Right renal pelvis (tissue), 4 donors: ENCODE results near the gene YIPF2. TPM values are rescaled to one million over a fixed set of nuclear protein-coding genes. Genes with fewer than 3 reads are reported as not detected.

Source experiments
- DNase-seq, 4 donors: peaks; one replicate each; pipeline ENCODE4 v3.0.0-alpha.2; 2013; ENCODE audit warnings: low read depth in 4 of 4, low spot score in 3 of 4, missing footprints in 1 of 4
- polyA plus RNA-seq, 4 donors: library from polyadenylated mRNA; unstranded; fragments of 120-200 nt; gene quantifications; one replicate each; pipeline ENCODE4 v1.2.1, GENCODE V29; 2013; ENCODE audit not compliant: insufficient read length in 4 of 4

The YIPF2 gene
- polyA plus RNA-seq, 4 donors, result 40.1 to 57.4 (median 42.0) TPM

DNA sequence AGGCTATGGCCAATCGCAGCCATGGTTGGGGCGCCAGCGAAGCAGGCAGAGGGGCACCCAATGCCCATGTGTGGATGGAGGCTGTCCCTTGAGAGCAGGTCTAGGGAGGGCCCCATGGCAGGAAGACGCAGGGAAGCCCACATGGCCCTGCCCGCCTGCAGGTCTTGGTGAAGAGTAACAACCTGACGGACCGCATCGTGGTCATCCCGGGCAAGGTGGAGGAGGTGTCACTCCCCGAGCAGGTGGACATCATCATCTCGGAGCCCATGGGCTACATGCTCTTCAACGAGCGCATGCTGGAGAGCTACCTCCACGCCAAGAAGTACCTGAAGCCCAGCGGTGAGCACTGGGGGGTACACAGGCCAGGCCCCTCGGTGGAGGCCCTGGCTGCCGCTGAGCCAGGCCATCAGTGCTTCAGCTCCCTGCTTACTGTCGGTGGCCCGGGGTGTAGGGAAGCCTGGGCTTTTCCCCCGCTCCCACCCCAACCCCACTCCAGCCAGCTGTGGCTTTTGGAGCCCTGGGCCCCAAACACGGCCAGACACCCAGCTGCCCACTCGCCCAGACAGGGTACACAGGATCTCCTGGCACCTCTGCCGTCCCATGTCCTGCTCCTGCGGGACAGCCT lies 14.6 kb downstream of the YIPF2 start:
- no peak for DNase-seq

DNA sequence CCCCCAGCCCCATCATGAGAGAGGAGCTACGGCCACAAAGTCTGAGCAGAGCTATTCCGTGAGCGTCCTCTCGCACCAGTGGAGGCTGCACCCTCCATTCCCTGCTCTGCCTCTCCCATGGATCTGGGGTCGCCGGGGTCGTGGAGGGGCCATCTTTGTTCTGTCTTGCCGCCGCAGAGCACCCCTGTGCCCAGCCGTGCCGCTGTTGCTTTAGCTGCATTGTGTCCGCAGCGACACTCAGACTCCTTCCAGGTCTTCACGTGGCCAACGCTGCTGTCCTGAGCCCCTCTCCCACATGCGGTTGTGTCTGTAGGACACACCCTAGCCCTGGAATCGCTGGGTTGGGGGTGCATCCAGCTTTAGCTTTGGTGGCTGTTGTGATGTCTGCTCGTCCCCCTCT lies 15.8 kb downstream of the YIPF2 start:
- DNase-seq, result no peak

DNA sequence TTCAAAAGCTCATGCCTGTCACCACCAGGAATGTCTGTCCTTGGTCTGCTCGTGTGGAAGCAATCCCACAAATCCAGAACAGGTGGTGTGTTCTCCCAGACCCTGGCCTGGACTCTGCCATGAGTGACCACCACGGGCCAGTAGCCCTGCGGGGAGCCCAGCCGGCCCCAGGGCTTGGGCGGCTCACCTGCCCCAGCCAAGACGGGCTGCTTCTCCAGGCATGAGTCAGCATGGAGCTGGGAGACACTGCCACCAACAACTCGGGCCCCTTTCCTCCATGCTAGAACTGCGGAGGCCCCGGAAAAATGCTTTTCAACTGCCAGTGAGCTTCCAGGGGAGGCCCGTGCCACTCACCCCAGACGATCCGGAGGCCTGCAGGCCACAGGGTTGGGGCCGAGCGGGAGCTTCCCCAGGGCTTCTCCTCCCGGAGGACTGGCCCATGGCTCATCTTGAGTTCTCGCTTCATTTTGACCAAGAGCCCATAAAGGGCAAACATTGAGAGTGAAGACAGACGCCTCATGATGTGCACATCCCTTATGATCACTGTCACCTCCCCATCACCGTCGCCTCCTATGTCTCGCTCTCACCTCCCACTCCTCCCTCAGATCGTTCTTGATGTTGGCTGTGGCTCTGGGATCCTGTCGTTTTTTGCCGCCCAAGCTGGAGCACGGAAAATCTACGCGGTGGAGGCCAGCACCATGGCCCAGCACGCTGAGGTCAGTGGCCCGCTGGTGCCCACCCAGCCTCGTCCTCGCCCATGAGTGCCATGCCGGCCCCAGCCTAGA lies 16.7 kb downstream of the YIPF2 start:
- no peak for DNase-seq

DNA sequence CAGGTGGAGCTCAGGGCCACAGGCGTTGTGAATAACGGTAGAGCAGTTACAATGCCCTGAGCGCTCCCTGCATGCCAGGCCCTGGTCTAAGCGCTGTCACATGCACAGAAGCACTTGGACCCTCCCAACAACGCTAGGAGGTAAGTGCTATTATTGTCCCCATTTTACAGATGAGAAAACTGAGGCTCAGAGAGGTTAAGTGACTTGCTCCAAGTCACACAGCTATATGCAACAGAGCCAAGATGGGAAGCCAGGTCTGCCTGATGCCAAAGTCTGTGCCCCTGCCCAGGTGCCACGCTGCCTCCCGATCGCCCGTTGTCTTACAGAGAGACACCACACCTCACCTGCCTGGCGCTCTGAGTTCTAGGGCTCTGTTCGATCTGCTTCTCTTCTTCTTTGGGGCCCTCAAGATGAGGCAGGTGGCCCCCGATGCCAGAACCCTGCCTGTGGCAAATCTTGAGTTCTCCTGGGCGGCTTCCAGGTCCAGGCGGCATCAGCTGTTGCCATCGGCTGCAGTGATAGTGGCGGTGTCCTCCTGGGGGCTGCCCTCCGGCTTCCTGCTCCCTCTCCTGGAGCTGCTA lies 20.0 kb downstream of the YIPF2 start:
- no peak for DNase-seq

DNA sequence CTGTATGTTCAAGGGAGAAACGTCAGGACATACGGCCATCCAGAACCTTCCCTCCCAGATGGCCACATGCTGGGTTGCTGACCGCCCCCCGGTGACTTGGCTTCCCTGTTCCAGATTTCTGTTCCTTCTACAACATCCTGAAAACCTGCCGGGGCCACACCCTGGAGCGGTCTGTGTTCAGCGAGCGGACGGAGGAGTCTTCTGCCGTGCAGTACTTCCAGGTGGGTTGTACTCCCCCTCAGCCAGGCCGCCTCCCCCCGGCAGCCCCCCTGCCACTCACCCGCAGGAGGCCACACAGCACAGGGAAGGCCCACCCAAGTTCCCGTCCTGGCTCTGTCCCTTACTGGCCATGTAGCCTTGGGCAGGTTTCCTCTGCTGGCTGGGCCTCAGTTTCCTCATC lies 20.5 kb downstream of the YIPF2 start:
- DNase-seq, result no peak

DNA sequence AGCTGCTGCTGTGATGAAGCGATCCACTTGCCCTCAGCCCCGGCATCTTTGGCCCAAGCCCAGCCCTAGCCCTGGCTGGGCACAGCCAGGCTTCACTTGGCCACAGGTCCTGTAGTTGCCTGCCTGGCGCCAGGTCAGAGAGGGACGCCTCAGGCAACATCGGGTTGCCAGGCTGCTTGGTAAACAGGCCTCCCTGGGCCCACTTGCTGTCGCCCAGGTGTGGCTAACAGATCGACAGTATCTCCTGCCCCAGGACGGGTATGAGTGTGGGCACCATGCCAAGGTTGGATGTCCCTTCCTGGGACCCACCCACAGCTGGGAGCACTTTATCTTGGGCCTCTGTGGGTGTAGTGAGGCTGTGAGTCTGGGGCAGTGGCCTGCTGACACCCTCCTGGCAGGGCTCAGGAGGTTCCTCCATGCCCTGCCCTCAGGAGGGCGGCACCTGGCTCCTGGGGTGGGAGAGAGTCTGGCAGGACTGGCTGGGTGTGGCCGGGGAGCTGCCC lies 29.2 kb downstream of the YIPF2 start:
- DNase-seq, result no peak

DNA sequence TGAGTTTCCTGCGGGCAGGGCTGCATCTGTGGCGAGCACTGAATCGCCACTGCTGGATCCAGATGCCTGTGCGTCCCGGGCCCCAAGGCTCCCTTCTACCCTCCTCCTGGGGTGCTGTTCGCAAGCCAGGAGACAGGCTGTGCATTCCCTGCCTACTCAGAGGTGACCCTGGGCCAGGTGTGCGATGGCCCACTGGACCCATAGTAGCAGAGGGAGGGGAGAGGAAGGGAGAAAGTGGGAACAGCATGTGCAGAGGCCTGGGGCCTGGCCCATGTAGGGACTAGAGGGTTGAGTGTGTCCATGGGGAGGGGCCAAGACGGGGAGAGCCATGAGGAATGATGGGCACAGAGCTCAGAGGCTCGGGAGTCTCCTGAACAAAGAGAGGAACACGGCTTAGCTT lies 29.8 kb downstream of the YIPF2 start:
- no peak for DNase-seq

DNA sequence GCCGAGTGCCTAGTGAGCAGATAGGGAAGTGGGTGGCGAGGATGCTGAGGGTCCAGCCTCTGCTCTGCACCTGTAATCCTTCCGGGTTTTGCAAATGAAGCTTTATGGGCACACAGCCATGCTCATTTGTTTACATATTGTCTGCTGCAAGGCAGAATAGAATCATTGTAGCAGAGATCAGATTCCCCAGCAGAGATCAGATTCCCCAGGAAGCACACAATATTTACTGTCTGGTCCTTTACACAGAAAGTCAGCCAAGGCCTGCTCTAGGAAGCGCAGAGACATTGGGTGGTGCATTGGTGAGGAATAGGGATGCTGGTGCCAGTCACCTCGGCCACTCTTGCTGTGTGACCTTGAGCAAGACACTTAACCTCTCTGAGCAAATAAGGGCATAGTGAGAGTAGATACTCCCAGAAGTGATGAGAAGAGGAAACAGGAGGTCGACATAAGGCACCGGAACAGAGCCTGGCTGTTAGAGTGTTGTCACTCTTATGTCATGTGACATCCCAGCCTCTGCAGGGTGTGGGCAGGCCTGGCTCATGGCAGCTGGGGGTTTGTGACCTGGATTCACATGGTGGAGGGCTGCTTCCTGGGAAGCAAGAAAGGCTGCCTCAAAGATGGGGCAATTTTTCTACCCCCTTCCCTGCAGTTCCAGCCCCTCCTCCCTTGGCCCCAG lies 31.4 kb downstream of the YIPF2 start:
- no peak for DNase-seq

DNA sequence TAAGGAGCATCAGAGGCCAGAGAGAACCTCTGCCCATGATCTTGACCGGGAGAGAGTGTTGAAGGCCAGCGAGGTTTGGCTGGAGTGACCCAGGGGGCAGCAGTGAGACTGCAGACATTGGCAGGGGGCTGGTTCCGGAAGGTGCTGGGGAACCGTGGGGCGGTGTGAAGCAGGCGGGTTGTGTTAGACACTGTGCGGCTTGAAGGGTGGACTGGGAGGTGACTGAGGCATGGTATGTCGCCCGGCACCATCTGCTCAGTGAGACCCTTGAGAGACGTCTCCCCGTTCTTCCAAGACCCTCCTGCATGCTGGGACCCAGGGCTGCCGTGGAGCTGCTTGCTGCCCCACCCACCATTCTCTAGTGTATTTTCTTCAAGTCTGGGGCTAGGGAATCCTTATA lies 32.5 kb downstream of the YIPF2 start:
- no peak for DNase-seq

DNA sequence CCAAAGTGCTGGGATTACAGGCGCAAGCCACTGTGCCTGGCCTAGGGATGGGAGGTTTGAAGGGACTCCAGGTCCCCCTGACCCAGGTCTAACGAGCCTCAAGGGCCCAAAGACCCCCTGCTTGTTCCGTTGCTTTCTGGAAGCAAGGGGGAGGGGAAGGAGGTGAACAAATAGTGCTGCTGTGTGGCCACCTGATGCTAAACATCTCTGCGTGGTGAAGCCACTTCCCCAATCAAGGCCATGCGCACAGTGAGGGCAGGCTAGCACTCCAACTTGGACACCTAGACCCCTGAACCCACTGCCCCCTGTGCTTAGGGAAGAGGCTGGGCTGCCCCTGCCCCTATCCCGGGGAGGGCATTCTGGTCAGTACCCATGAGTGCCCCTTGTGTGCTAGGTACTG lies 33.1 kb downstream of the YIPF2 start:
- DNase-seq, result no peak

DNA sequence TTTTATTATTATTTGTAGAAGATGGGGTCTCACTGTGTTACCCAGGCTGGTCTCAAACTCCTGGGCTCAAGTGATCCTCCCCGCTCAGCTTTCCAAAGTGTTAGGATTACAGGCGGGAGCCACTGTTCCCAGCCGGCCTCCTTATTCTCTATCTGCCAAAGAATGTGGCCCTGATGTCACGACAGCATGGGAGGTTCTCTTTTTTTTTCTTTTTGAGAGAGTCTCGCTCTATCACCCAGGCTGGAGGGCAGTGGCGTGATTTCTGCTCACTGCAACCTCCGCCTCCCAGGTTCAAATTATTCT lies 33.6 kb downstream of the YIPF2 start:
- no peak for DNase-seq

DNA sequence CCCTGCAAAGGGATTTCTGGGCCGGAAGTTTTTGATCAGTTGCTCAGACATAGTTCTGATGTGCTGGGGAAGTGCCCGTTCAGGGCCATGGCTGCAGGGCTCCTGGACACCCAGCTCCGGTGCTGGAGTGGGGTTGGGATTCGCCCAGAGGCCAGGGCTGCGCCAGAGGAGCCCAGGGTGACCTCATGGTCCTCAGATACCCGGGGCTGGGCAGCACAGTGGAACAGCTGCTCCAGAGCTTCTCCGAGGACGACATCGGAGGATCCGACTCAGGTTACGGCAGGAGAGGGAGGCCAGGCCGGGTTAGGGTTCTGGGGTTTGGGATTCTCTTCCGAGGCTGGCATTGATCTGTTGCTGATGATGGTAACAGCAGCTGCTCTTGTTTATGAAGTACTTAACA lies 36.2 kb downstream of the YIPF2 start:
- DNase-seq, result no peak

DNA sequence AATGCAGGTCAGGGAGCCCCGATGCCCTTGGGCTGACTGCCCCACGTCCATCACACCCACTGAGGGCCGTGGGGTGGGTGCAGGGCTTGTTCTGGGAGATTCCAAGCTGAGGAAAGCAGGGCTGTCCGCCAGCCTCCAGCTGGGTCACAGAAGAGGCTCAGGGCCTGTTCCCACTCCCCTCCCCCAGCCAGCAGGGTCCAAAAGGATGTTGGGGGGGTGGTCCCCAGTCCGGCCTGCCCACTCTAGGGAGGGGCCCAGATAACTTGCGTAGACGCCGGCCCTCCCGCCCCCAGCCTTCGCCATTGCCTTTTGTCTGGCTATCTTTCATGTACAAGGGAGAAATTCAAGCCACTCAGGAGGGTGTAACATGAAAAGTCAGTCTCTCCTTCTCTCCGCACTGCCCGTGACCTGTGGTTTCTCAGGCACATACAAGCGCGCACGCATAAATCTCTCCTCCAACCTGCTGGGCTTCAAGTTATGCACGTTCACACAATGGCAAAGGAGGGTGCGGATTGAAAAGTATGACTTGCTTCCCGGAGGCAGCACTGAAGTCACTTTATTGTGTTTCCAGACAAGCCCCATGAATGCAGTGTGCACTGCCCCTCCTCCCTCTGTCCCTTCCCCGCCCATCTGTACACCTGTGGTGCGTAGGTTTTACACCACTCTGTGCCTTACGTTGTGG lies 36.9 kb downstream of the YIPF2 start:
- peak in 2 of 4 donors; percentile 28 to 63 for DNase-seq

DNA sequence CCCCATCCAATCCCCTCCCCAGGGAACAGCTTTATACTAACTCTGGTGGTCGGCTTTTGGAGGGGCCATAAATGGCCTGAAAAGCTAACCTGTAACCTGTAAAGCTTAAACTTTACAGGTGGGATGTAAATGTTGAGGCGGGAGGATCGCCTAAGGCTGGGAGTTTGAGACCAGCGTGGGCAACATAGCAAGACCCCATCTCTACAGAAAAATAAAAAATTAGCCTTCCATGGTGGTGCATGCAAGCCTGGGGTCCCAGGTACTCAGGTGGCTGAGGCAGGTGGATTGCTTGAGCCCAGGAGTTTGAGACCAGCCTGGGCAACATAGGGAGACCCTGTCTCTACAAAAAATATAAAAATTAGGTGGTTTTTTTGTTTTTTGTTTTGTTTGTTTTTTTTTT lies 38.6 kb downstream of the YIPF2 start:
- no peak for DNase-seq

DNA sequence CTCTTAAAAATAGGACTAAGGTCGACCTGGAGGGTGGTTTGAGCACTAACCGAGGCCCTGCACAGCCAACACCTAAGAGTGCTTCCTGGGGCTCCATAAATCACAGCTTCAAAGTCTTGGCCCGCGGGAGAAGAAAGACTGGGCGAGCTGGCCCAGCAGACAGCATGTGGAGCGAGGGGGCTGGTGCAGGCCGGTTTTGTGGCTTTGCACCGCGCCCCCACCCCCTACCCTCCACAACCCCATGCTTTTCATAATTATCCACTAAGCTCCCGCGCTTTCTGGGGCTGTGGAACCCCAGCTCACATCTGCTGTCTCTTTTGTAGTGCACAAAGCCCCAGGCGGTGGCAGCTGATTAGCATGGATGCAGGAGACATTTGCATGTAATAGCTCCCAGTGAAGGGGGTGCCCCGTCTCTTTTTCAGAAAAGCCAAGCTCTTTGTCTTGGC lies 40.0 kb downstream of the YIPF2 start:
- no peak for DNase-seq

DNA sequence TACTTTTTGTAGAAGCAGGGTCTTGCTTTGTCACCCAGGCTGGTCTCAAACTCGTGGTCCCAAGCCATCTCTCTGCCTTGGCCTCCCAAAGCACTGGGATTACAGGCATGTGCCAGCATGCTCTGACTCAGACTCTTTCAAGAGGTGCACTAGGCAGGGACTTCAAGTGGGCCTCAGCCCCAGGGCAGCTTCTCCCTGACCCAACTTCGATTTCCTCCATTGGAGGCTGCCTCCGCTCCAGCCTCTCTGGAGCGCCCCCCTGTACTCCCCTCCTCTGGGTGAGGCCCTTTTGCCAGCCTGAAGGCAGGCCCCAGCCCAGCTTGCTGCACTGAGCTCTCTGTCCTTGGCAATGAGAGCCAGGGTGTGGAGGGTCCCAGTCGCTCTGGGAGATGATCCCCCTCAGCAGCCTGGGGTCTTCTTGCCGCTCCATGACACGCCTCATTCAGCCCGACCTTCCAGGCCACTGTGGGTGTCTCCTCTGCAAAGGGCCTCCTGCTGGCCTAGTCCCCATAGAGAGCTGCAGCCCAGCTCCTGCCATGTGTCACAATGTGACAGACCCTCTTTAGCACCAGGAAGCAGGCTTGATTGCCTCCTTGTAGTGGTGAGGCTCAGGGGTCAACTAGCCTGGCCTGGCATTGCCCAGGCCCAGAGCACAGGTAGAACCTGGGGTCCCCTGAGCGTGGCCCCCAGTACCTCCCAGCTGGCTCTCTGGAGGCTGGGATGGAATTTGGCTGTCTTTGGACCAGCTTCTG lies 40.6 kb downstream of the YIPF2 start:
- no peak for DNase-seq

DNA sequence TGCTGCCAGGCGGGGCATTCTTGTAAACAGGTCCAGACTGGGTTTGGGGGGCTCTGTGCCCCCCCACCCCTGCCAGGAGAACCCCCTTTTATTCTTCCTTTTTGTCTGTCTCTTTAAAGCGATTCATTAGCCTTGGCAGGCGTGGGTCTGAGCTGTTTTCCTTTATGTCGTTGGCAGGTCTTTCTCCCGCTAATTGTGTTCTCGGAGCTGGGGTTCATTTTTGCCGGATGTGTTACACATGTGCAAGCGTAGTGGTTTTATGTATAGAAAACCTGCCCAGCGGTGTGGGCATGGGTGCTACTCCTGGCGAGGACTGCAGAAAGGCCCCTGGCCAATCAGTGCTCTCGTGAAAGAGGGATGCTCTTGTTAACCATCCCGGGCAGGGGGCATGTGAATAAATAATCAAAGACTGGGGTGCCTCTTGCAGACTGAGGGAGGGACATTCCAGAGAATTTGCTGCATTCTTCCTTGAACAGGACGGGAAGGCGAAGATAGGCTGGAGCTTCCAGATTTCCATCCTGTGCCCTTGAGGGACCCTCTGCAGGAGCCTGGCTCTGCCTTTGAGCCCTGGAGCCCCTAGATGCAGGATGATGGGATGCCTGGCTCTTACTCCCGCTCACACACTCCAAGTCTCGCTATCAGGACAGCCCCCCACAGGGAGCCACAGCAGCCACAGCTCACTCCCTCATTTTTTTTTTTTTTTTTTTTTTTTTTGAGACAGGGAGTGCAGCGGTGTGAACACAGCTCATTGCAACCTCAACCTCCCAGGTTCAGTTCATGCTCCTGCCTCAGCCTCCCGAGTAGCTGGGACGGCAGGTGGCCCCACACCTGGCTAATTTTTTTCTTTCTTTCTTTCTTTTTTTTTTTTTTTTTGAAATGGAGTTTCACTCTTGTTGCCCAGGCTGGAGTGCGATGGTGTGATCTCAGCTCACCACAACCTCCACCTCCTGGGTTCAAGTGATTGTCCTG lies 43.0 kb downstream of the YIPF2 start:
- DNase-seq, result no peak

DNA sequence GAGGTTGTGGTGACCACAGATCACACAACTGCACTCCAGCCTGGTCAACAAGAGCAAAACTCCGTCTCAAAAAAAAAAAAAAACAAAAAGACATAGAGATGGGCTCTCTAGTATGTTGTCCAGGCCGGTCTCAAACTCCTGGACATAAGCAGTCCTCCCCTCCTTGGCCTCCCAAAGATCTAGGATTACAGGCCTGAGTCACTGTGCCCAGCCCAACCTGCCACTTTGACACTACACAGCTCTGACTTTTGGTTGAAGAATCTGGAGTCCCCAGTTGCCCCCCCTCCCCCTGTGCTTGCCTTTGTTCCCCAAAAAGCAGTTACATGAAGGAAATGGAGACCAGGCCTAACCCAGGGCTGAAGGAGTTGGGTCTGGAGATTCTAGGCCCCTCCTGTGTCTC lies 44.2 kb downstream of the YIPF2 start:
- no peak for DNase-seq

DNA sequence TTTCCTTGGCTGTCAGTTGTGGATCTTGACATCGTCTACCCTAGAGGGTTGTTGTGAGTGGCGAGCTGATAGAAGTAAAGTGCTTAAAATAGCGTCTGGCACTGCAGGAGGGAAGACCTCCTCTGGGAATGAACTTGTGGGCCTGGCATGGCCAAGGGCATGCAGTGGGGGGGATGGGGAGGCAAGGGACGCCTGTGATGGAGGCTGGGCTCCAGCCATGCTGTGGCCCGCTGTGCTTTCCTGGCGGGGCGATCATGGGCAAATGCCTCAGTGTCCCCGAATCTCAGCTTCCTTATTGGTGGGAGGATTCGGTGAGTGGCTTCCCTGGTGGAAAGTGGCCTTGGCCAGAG lies 46.4 kb downstream of the YIPF2 start:
- no peak for DNase-seq
